Left ventricle myocardium superior (tissue), 1 donor: ENCODE results near the gene ZBTB20. TPM values are rescaled to one million over a fixed set of nuclear protein-coding genes. Genes with fewer than 3 reads are reported as not detected.
A peak's percentile ranks its signal among the peaks of the same experiment; 100 is the strongest.
"Not testable (repeated sequence)": the region's sequence is repeated elsewhere in the genome, so short reads cannot be mapped to it uniquely, and the experiment has no call there.

Source experiments
- ATAC-seq: fragments of 200-7000 bp; cut with Tn5 transposase; one replicate; pipeline ENCODE4 v1.9.1; 2020; ENCODE audit warnings: mild to moderate bottlenecking, moderate library complexity
- DNase-seq: peaks from one replicate; pipeline ENCODE4 v3.0.0-alpha.2; 2020
- intact Hi-C: fragments of 100-400 bp; cut with micrococcal nuclease; formaldehyde crosslinking; loops from one replicate; pipeline ENCODE4 v1.11.0; 2022
- total RNA-seq: library from RNA; stranded (reverse); fragmentation: NEBNext Ultra II Directional; extraction: Animal tissue kit (Norgen Biotek cat#: 25700); gene quantifications from one replicate; pipeline ENCODE4 v1.2.1, GENCODE V29; 2021
- donor health status: DM: no; HTN: yes; CAD: no; lungs with severe emphysema.

The ZBTB20 gene
- total RNA-seq, 1 donor from 2014 or later, result 57.5 TPM

DNA sequence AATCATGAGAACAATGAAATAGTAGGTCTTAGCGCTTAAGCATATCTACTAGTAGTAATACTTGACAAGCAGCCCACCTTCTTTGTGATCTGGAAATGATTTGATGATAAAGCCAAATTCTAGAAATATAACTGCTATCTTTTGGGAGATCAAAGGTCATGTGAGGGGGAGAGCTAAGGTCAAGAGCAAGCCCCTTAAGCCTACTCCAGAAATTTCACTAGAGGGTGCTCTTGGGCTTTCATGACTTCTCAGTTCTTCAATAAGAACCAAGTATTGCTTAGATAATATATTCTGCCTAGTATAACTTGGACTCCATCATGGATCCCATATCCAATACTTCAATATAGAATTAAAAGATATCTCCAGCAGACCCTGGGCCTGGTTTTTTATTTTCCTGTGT, 319.6 kb downstream of the ZBTB20 start:
- ATAC-seq (peak; percentile 70), DNase-seq (no peak)
- intact Hi-C loops, result loop anchor here (5.0 to 10.0 kb wide), 3 partner anchors 257 to 453 kb away; no protein-coding TSS in a partner anchor

- intact Hi-C loops, result loop anchor here (10.0 kb wide), 2 partner anchors 261 to 449 kb away; no protein-coding TSS in a partner anchor
- ATAC-seq, result no peak
These were observed 323.1 kb downstream of the ZBTB20 start for GRCh38 chr3:114824014-114824413.

DNA sequence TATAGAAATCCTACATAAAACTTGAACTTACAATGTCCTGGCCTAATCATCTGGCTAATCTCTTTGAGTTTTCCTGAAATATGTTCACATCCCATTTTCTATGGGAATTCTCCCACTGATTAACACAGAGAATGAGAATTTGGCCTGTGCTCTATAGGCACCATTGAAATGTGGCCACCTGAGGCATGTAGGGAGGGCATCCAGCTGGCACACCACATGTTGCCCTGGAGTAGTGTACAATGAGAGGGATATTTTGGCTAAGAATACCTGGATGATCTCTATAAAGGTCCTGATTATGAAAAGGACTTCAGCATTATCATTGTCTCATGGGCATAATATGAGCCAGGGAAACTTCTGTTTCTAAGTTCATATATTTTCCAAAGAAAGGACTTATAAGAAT, 324.0 kb downstream of the ZBTB20 start:
- no peak for ATAC-seq
- intact Hi-C loops, result loop anchor here (10.0 kb wide), 2 partner anchors 262 to 448 kb away; no protein-coding TSS in a partner anchor
- no peak for DNase-seq

More at GRCh38 chr3:114824014-114824413, 323.1 kb downstream of the ZBTB20 start:
- DNase-seq, result no peak

DNA sequence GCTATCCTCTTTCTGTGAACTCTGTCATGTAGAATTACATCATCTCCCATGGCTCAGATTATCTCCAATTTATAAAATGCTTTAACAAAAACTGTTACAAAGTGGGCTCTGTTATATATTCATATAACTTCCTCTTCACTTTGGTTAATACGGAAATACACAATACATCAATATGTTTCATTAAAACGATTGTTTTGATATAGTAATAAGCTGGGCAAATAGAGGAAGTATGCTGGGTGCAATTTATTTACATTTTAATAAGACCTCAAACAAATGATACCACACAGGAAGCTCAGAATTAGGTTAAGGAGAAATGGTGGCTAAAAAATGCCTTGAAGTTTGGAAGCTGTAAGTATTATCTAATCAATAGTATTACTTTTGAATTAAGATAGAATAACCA, 331.0 kb downstream of the ZBTB20 start:
- ATAC-seq (no peak), DNase-seq (no peak)

DNA sequence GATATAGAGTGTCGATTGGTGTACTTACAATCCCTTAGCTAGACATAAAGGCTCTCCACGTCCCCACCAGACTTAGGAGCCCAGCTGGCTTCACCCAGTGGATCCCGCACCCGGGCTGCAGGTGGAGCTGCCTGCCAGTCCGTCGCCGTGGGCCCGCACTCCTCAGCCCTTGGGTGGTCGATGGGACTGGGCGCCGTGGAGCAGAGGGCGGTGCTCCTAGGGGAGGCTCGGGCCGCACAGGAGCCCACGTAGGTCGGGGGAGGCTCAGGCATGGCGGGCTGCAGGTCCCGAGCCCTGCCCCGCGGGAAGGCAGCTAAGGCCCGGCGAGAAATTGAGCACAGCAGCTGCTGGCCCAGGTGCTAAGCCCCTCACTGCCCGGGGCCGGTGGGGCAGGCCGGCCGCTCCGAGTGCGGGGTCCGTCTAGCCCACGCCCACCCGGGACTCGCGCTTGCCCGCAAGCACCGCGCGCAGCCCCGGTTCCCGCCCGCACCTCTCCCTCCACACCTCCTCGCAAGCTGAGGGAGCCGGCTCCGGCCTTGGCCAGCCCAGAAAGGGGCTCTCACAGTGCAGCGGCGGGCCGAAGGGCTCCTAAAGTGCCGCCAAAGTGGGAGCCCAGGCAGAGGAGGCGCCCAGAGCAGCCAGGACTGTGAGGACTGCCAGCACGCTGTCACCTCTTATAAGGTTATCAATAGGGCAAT, 334.4 kb downstream of the ZBTB20 start:
- ATAC-seq, intact Hi-C loops, DNase-seq: not testable (repeated sequence)

More for the DNA sequence above, 331.0 kb downstream of the ZBTB20 start:
- intact Hi-C loops, result no loop called here

GRCh38 chr3:114809668-114810413, 337.2 kb downstream of the ZBTB20 start:
- intact Hi-C loops, result no loop called here
- ATAC-seq, result no peak
- no peak for DNase-seq

DNA sequence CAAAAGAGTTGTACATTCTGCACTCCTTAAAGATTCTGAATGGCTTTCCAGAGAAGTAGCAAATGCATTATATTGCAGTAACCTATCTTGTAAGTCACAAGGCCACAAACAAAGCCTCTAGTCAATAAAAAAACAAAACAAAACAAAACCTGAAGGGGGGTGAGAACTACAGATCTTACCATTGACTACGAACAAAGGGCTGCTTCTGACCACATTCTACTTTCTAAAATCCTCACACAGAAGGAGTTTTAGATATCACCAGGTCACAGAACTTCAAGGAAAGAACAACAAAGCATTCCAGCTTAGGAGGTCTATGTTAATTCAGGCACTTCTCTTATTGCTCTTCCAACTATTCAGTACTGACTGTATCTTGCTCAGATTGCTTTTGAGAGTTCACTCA, 343.0 kb downstream of the ZBTB20 start:
- DNase-seq, result no peak
- ATAC-seq, result no peak
- intact Hi-C loops, result no loop called here

GRCh38 chr3:114803042-114803695, 343.9 kb downstream of the ZBTB20 start:
- peak; percentile 52 for ATAC-seq
- DNase-seq, result no peak
- intact Hi-C loops, result no loop called here

GRCh38 chr3:114800272-114801031, 346.6 kb downstream of the ZBTB20 start:
- intact Hi-C loops, result no loop called here
- ATAC-seq, result no peak
- DNase-seq, result no peak

DNA sequence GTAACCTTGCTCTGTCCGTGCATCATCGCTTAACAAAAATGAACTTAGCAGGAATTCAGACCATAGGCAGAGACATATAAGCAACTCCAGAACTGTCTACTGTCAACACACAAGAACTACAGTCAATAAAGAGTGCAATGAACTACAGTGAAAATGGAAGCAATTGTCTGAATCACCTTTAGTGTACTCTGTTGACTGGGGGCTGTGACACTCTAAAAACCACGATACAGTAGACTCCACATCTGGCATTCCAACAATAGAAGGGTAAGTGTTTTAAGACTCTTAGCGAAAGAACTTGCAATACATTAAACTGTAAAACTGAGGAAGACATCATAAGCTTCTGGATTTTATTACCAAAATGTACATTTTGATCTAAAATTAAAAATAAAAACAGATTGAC, 347.3 kb downstream of the ZBTB20 start:
- ATAC-seq, result no peak
- intact Hi-C loops, result no loop called here
- no peak for DNase-seq

DNA sequence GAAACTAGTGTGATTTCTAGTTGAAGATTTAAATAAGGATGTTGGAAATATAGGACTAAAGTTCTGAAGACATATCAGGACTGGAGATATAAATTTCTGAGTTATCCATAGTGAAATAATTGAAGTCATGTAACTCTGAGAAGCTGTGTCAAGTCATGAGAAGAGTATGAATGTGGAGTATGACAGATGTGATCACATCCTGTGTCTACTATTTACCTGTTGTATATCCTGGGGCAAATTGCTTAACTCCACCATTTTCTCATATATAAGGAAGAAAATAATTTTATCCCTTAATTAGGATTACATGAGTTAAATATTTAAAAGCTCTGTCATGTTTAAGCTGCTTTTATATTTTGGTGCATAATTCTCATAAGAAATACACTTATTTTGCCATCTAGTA, 350.3 kb downstream of the ZBTB20 start:
- no peak for DNase-seq
- intact Hi-C loops, result no loop called here
- ATAC-seq, result no peak

DNA sequence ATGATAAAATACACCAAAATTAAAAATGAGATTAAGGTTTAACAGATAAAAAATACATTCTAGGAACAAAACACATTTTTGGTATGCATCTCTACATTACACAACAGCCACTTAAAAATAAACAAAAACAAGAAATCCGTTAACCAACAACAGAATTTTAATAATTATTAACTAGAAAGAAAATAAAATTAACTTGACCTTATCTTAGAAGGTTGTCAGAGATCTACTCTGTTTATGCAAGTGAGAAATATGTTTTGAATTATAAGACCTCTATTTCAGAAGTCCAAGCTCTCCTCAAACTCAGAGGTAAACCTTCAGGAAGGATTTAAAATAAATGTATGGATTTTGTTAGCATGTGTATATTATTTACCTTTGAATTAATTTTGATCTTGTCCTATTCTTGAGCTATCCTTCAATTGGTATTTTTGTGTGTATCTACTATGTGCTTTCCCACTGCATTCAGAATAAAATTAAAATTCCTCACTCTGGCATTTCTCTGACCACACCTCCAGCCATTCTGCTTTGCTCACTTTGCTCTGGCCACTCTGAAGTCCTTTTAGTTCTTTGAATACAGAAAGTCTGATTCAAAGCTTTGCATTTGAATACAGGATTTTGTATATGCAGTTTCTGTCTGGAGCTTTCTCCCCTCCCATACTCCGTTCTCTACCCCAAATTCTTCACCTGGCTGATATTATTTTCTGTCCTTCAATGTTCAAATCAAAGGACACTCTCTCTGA, 352.0 kb downstream of the ZBTB20 start:
- DNase-seq, result no peak
- intact Hi-C loops, result no loop called here
- no peak for ATAC-seq

GRCh38 chr3:114792159-114792918, 354.7 kb downstream of the ZBTB20 start:
- intact Hi-C loops, result no loop called here
- ATAC-seq, result no peak
- no peak for DNase-seq

GRCh38 chr3:114790752-114791151, 356.3 kb downstream of the ZBTB20 start:
- DNase-seq, result no peak
- no peak for ATAC-seq
- intact Hi-C loops, result no loop called here

GRCh38 chr3:114789803-114790202, 357.3 kb downstream of the ZBTB20 start:
- intact Hi-C loops, result no loop called here
- ATAC-seq (no peak), DNase-seq (no peak)

GRCh38 chr3:114775395-114775794, 371.7 kb downstream of the ZBTB20 start:
- intact Hi-C loops, result no loop called here
- DNase-seq (no peak), ATAC-seq (no peak)

GRCh38 chr3:114770874-114771273, 376.2 kb downstream of the ZBTB20 start:
- DNase-seq (no peak), ATAC-seq (no peak)
- intact Hi-C loops, result no loop called here

DNA sequence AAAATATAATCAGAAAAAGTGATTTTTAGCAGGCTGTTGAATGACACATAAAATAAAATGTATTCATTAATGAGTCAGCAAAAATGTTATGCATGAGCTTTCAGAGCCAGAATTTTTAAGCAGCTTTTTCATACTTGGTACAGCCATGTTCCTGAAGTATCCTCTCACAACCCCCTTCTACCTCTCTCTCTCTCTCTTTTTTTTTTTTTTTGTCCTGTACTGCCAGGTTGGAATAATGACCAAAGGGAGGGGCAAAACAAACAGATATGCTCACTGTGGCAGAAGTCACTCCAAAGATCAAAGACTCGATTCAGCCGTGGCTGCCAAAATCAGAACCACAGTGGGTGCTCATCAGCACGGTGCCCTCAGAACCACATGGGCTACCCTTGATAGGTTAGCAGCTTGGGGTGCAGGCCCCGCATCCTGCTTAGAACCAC, 383.0 kb downstream of the ZBTB20 start:
- intact Hi-C loops, result no loop called here
- ATAC-seq (no peak), DNase-seq (no peak)
